Uterus (tissue), 2 donors: Measurements from ENCODE around the gene TMC8.

Experiments
- POLR2A ChIP-seq, 2 donors: fragments of 450-650 bp; IDR thresholded peaks; one replicate each; pipeline ENCODE4 v1.6.1; 2016; ENCODE audit warnings: antibody characterized with exemption in 2 of 2, mild to moderate bottlenecking in 1 of 2, moderate library complexity in 1 of 2
- TF ChIP-seq, protein P1 (sequence below), 4 experiments: fragments of 200-600 bp in 2 of 4; fragments of 450-650 bp in 2 of 4; sonication (generic) in 2 of 4; IDR thresholded peaks; one replicate each; pipeline ENCODE4 v1.5.1; 2016 to 2019; ENCODE audit warnings: antibody characterized with exemption in 4 of 4, mild to moderate bottlenecking in 2 of 4, moderate library complexity in 1 of 4

DNA sequence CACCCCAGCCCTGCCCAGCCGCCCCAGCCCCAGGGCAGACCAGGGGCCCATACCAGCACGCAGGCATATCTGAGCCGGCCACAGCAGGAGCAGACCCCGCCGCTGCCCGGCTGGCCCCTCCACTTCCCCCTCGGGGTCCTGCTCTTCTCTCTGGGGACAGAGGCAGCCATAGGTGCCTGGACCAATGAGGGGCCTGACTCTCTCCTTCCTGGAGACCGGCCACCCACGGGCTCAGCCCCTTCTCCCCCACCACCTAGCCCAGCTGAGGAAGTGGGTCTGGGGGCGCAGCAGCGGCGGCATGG, 5.8 kb upstream of the TMC8 start:
- TF ChIP-seq, protein P1, sequence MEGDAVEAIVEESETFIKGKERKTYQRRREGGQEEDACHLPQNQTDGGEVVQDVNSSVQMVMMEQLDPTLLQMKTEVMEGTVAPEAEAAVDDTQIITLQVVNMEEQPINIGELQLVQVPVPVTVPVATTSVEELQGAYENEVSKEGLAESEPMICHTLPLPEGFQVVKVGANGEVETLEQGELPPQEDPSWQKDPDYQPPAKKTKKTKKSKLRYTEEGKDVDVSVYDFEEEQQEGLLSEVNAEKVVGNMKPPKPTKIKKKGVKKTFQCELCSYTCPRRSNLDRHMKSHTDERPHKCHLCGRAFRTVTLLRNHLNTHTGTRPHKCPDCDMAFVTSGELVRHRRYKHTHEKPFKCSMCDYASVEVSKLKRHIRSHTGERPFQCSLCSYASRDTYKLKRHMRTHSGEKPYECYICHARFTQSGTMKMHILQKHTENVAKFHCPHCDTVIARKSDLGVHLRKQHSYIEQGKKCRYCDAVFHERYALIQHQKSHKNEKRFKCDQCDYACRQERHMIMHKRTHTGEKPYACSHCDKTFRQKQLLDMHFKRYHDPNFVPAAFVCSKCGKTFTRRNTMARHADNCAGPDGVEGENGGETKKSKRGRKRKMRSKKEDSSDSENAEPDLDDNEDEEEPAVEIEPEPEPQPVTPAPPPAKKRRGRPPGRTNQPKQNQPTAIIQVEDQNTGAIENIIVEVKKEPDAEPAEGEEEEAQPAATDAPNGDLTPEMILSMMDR (IDR thresholded peaks at IDR 0.05): no peak
- TF ChIP-seq POLR2A (IDR thresholded peaks at IDR 0.05): no peak
